Measurements from ENCODE around the gene PDE3A.

DNA sequence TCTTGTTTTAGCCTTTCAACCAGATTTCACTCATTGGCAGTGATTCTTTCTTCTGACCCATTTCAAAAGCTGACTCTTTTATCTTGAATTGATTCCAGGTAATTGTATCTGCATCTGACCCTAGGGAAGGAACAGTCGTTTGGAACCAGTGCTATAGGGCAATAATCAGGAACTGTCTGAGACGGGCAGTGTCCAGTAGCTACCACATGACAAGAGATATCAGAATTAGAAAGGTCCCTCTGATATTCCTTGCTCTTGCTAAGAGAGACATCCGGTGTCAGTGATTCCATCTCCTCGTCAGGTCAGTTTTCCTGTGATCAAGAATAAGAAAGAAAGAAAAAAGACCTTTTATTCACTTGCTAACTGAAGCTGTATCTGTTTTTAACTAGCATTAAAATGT, 47.8 kb upstream of the PDE3A start:
- TF ChIP-seq CTCF (IDR thresholded peaks at IDR 0.05), result no peak
- no peak for TF ChIP-seq POLR2A (IDR thresholded peaks at IDR 0.05)
